HL-60/S4 treated with phorbol 12-myristate 13-acetate at 8.2 ng/mL for 4 days and 3 days (cell line): ENCODE results near the gene DNER.

Experiments used
- in situ Hi-C: fragments of 300-500 bp; cut with MboI; formaldehyde crosslinking; loops from 2 replicates; pipeline ENCODE4 v1.15.0; 2022; ENCODE audit warnings: low sequenced_read_pairs

Gene DNER

DNA sequence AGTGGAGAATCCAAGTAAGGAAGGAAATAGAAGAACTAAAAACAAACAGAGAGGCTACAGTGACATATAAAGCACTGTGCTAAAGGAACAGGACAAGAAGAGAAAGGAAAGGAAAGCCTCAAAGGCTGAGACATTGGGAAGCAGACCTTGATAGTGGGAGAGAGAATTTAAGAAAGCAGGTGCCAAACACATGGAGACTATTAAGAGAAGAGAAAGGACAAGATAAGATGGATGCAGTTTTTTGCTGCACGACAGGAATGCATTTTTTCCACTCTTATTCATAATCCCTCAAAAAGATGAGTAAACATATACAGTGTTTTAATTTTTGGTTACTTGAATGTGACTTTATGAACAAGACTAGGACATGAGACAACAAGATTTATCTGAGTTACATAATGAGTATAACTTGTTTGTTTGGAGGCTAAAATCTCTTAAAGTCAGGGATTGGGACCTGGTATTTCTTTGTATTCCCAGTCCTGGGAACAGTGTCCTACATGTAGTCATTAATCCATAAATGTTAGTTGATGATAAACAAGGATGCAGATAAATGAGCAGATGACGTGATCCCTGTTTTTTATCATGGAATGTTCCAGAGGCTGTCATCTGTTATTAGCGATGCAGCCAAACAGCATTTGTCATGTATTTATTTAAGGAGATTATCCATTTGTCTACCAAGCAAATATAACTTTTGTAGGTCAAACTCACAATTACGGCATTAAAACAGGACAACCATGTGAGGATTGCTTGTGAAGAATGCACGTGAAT lies 141.7 kb downstream of the DNER start:
- in situ Hi-C loops, result no loop called here

DNA sequence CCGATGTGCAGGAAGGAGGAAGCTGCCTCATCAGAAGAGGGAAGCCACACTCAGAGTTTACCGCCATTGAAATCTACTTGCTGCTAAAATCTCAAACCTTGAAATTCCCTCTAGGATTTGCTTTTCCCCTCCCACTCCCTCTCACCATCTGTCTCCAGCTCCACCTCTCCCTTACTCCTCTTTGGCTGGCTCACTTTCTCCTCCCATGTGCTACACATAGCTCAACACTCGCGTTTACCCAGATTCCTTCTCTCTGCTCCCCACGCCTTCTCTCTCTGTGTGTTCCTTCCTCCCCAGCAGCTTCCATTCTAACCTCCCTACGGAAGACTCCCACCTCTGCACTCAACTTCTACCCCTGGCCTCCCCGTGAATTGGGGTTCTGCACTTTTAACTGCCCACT lies 143.1 kb downstream of the DNER start:
- in situ Hi-C loops, result no loop called here

DNA sequence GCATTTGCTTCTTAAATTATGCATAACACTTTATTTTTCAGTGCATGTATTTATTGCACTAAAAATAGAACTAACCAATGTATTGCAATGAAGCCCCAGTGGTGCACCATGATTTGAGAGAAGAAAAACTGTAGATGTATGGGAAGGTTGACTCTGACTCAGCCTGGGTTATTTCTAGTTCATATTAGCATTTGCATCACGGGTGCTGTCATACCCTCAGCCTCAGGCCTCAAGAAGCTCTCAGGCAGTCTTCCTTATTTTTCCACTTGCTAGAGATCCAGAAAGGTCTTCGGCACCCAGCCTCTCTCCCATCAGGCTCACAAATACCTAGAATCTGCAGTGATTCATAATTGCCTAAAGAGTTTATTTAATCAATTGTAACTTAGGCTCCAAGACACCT lies 148.0 kb downstream of the DNER start:
- in situ Hi-C loops, result no loop called here

DNA sequence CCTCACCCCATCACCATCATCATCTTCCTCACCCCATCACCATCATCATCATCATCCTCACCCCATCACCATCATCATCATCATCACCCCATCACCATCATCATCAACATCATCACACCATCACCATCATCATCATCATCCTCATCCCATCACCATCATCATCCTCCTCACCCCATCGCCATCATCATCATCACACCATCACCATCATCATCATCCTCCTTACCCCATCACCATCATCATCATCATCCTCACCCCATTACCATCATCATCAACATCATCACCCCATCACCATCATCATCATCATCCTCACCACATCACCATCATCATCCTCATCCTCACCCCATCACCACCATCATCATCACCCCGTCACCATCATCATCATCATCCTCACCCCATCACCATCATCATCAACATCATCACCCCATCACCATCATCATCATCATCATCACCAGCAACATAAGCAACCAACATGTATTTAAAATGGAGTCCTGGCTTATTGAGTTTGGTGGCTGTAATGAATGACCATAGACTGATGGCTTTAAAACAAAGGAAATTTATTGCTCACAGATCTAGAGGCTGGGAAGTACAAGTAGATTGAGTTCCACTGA lies 150.0 kb downstream of the DNER start:
- in situ Hi-C loops, result no loop called here

DNA sequence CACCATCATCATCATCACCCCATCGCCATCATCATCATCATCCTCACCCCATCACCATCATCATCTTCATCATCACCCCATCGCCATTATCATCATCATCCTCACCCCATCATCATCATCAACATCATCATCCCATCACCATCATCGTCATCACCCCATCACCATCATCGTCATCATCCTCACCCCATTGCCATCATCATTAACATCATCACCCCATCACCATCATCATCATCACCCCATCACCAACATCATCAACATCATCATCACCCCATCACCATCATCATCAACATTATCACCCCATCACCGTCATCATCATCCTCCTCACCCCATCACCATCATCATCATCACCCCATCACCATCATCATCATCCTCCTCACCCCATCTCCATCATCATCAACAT lies 151.0 kb downstream of the DNER start:
- in situ Hi-C loops, result no loop called here

DNA sequence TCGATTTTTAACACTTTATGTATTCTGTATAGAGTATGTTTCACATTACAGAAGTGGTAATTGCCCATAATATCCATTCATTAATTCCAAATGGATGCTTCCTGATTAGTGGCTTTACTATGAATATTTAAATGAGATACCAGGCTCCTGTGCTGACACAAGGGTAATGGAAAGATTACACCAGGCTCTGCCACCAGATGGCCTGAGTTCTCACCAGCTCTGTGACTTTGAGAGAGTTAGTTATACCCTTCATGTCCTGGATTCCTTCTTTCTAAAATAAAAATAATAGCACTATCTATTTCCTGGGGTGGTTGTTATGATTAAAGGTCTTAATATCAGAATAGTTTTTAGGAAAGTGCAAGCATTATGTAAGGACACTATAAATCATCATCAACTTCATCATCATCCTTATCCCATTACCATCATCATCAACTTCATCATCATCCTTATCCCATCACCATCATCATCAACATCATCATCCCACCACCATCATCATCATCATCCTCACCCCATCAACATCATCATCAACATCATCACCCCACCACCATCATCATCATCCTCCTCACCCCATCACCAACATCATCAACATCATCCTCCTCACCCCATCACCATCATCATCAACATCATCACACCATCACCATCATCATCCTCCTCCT lies 151.8 kb downstream of the DNER start:
- in situ Hi-C loops, result no loop called here

DNA sequence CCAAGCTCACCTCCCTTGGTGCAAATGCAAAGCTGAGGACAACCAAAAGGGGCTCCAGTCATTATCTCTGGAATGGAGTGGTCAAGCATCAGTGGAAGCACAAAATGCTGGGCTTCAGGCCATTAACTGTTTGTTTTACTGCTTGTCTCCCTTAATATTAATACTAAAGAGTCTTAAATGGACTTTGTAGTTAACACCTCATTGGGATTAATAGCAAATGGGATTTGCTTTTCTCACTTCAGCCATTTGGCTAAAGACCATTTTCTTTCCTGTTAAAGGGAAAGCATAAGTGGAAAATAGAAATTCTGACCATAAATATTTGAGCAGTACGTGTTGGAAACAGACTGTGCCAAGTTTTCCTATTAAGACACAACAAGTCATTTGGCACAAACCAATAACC lies 154.4 kb downstream of the DNER start:
- in situ Hi-C loops, result no loop called here

DNA sequence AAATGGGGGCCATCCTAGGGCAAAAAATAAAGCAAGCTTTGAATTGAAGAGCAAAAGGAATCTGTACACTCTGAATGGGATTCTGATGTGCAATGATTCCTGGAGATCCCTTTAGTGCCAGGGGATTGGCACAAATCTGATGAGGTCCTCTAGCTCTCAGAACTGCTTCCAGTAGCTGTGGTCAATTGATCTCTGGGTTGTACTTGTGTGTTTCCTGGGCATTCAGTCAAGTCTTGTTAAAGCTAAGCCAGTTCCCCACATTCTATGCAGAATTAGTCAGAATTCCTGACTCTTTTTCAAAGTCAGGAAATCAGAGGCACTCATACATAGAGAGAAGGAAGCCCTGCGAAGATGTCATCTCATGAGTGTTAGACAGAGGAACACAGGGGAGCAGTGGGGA lies 161.3 kb downstream of the DNER start:
- in situ Hi-C loops, result no loop called here

DNA sequence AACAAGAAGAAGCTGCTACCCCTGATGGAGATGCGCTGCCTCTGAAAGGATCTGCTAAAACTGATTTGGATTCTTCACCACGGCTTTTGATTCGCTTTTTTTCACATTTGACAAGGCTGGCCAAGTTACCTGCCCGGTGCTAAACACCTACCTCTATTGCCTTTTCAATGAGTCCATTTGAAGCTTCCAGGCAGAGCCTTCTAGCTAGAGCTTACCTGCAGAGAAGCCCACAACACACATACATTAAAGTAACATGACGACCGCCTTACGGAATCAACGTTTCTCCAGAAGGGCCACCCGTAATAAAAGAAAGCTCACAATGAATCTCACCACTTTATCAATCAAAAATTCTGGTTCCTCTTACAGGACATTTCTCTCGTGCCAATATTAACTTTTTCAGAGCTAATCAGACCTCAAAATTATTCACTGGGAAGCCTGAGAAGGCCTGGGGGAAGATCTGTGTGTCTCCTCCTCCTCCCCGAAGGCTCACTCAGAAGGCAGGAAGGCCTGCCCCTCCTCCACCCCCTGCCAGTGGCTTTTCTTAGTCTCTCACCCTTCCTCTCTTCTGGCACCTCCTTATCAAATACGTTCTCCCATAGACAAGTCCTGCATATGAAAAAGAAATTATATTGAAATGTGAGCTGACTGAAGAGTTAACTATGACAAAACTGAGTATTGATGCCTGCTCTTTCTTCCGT lies 171.0 kb downstream of the DNER start:
- in situ Hi-C loops, result no loop called here

DNA sequence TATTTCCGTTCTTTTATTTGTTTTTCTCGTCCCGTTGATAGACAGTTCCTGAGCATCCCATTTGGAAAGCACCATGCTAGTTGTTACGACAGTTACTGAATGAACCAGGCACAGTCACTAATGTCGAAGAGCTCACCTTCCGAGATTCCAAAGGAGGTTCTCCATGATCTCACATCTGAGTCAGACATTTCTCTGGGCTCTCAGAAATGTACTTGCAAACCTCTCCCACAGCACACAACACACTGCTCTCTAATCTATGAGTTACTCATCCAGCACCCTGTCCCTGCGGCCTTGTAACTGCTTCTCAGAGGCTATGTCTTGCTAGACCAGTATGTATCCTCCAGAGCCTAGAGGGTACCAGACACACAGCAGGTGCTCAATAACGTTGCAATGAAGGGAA lies 174.7 kb downstream of the DNER start:
- in situ Hi-C loops, result no loop called here

DNA sequence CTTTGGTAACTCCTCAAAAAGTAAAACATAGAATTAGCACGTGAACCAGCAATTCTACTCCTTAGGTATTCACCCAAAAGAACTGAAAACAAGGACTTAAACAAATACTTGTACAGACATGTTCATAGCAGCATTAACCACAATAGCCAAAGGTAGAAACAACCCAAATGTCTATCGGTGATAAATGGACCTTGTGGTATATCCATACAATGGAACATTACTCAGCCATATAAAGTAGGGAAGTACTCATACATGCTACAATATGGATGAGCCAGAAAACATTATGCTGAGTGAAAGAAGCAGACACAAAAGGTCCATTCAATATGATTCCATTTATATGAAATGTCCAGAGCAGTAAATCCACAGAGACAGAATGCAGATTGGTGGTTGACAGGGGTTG lies 182.8 kb downstream of the DNER start:
- in situ Hi-C loops, result no loop called here

DNA sequence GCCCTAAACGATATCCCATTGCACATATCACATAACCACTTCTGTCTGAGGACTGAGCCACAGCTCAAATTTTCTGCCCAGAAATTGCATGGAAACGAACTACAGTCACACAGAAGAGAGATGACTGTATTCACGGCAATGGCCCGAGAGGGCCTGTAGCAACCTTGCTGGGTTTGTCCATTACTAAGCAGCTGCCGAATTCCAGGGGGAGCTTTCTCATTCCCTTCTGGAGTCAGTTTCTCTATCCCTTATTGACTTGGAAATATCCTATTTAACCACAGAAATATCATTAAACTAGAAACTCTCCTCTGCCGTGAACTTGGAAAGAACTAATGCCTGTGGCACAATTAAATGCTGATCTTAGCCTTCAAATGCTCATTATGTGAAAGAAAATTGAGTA lies 183.9 kb downstream of the DNER start:
- in situ Hi-C loops, result no loop called here

DNA sequence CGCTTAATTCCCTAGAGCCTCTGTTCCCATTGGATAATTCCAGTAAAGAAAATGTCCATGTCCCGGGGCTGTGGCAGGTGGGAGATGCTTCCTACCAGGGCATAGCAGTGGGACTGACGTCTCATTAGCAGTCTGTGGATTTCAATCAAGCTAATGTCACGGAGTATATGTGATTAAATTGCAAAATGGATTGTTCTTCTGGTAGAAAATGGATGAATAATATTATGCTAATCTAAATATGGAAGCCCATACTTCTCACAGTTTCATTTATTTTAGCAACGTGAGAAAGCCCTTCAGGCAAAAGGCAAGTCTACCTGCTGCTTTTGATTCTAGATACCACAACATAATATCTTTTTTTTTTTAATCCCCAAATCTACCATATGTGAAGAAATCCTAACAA lies 185.5 kb downstream of the DNER start:
- in situ Hi-C loops, result no loop called here

DNA sequence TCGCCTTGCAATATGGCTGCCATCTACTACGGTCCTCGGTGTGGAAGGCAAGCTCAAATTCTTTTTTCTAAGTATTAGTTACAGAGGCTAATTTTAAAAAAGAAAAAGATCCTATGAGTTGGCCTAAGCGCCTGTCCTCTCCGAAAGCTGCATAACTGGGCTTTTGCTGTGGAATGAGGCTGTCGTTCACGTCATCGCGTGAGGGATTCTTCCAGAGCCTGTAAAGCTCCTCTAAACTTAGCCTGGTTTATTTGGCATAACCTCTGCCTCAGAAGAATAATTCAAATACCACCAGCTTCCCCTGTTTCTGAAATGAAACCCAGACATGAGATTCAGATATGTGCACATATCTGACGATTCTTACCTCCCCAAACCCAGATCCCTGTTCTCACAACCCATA lies 187.4 kb downstream of the DNER start:
- in situ Hi-C loops, result no loop called here

DNA sequence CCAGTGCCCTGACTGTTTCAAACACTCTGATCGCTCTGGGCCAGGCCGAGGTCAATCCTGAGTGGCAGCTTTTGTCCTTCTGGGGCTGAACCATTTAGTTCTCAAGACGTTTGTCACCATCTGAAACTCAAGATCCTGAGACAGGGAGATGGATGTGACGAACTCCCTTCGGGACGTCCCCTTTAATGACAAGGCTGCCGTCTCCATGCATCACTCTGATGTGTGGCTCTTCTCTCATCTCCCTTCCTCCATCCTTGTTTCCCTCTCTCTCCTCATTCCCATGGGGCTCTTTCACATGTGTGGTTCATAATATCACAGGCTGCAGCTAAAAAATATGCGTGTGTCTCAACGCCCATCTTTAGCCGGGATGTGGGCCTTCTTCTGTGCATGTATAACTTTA lies 189.6 kb downstream of the DNER start:
- in situ Hi-C loops, result no loop called here

DNA sequence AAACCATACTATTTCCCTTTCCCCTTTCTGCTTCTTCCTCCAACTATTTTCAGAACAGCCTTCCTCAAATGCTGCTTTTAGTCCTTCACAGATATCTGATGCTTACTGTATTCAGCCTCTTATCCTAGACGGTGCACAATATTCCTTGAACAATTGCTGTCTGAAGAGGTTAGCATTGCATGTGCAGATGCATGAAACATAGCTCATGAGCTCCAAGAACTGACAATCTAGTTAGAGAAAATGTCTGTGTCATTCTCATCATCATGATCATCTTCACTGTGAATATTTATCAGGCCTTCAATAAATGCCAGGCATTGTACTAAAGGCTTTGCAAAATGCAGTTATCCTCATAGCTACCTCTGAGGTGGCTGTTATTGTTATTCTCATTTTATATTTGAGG lies 190.7 kb downstream of the DNER start:
- in situ Hi-C loops, result no loop called here

DNA sequence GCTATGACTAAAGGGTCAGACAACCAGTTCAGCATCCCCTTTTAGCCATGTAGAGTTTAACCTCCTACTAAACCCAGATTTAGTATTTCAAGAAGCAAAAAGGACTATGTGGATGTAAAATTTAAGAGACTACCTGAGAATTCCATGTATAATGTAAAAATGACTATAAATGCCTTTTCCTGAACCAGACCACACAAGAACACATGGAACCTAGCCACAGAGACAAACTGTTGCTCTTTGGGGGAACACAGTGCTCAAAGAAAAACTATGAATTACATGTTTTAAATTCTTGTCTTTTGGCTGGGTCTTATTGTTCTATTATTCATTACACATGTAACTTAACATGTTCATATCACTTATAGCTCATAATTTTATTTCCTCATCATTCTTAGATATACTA lies 192.8 kb downstream of the DNER start:
- in situ Hi-C loops, result no loop called here

DNA sequence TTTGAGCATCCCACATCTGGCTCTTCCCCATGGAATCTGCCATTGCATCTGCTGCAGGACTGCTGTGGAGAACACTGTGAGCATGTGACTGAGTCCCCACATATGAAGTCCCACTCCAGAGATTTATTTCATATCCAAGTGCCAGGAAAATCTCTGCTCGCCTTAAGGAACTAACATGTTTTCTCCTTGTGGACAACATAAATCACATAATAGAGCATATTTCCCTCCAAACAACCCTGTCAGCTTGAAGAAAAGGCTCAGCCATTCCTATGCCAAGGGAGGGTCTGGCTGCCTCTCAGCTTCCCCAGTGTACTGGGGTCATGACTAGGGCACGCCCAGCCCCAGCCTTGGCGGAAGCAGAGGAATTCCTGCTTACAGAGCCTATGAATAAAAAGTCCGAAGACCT lies 193.7 kb downstream of the DNER start:
- in situ Hi-C loops, result no loop called here

DNA sequence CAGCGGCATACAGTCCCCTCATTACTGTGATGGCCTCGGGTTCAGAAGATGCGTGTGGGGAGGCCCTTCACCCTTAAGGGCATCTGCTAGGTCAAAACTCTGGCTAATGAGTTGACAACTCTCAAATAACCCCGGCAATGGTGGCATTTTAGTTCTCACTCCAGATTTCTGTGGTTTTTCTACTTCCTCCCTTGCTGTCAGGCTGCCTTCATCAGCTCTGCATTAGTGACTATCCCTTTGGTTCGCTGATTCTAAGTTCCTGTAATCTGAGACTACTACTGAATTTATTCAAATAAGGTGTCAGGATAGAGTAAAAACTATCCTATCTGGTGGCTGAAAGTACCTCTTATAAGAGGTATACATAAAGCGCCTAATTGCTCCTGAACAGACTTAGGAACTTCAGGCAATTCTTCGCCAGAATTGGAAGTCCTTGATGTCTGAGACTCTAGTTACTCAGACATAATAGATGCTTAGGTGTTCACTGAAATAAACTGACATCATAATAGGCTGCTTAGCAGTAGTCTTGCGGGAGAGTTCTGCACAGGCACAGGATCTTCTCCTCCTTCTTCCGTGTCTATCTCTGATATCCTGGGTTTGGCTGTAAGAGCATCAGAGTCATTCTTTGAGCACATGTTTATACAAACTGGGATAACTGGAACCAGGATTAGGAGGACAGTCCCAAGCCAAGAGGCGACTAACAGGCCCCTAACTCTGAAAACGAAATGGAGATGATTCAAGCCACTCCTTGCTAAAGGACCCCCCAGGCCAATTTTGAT lies 194.5 kb downstream of the DNER start:
- in situ Hi-C loops, result no loop called here

DNA sequence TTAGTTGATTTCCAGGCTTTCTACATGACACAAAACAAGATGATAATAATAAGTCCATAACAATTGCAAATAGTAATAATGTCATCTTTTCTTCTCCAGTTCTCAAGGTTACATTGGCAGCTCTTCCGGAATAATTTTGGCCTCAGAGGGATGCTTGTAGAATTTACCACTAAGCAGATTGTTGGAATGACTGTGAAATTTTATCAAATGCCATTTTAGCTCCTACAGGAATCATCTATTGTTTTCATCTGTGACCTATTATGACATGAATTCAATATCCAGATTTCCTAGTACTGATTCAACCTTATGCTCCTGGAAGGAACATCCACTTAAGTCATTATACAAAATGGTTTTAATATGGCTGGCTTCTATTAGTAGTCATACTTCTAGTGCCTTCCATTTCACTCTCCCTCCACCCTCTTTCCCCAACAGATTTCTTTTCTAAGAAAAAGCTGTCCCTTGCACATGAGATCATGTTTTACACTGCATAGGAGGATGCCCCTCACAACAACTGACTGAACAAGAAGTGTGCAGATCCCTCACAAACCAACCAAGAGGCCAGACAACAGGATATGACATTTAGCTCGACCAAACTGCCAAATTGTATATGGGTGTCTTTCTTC lies 200.0 kb downstream of the DNER start:
- in situ Hi-C loops, result no loop called here

DNA sequence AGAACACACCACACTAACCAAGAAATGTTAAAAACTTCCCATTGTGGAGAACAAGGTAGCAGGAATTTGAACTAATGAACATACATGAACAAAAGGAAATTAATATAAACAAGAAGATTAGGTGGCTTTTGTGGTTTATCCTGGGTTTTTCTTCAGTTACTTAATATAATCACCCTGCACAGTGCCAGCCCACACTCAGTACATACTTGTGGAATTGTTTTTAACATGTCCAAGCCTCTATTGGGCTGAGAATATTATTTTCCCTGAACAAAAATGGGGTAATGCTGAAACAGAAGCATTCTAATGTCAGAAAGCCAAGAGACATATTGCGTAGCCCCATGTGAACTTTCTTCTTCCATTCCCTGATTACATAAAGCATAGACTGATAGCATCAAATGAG lies 202.8 kb downstream of the DNER start:
- in situ Hi-C loops, result no loop called here
